ENCODE data around the gene SIRT4.

SIRT4 gene

DNA sequence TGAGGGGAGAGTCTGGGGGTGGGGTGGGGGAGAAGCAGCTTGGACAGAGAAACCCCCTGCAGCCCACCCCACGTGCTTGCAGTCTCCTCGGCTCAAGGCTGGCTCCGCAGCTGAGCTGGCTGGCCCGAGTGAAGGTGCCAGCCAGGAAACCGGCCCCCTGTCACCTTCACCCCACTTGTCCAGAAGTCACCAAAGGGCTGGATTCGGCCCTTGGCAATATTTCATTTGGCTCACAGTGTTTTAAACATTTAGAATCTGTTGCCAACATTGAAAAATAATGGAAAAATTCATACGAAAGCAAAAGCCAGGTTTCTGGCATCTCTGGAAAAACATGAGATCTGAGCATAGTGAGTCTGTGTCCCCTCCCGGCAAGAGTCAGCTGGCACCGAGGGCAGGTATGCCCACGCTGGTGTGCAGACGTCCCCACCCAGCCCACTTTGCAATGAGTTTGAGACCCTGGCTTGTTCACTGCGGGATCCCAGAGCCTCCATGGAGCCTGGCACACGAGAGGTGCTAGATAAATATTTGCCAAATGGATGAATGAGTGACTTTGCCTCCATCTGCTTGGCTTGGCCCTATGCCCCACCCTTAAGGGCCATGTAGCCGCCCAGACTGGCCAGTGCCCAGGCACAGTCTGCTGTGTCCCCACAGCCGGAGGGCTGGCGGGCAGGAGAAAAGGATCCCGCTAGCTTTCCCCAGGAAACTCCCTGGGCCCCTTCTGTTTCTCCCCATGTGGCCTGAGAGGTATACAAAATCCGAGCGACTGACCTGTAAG, 48.6 kb downstream of the SIRT4 start:
- ChIA-PET POLR2A (interaction anchor here (1.1 kb wide), 1 partner anchor 87 kb away, joined by 3 read pairs; the partner anchor contains the start of gene COX6A1), CTCF (no interaction called here)
- TF ChIP-seq BHLHE40 (IDR thresholded peaks at IDR 0.05; ENCODE audit: borderline replicate concordance) = no peak
- no peak for TF ChIP-seq SP1 (IDR thresholded peaks at IDR 0.05)
- no peak for DNase-seq (ENCODE audit: extremely low spot score)

DNA sequence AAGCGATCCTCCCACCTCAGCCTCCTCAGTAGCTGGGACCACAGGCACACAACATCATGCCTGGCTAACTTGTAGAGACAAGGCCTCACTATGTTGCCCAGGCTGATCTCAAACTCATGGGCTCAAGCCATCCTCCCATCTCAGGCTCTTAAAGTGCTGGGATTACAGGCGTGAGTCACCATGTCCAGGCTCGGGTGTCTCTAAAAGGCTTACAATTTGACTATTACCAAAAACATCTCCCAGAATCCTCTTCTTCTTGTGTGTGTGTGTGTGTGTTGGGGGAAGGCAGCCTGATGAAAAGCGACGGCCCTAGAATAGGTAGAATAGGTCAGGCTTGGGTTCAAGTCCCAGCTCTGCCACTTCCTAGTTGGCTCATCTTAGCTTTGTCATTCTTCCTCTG, 50.0 kb downstream of the SIRT4 start:
- TF ChIP-seq SUZ12 (IDR thresholded peaks at IDR 0.05) = no peak
- TF ChIP-seq LEF1 (IDR thresholded peaks at IDR 0.05; ENCODE audit: borderline replicate concordance) = no peak
- TF ChIP-seq FOXA1 (IDR thresholded peaks at IDR 0.05) = no peak
- TF ChIP-seq ZNF384 (IDR thresholded peaks at IDR 0.05) = no peak
- TF ChIP-seq ELF4 (IDR thresholded peaks at IDR 0.05) = no peak
- no peak for TF ChIP-seq BHLHE40 (IDR thresholded peaks at IDR 0.05; ENCODE audit: borderline replicate concordance)
- no peak for TF ChIP-seq L3MBTL2 (conservative IDR thresholded peaks at IDR 0.05)
- TF ChIP-seq ARNT (IDR thresholded peaks at IDR 0.05) = no peak
- TF ChIP-seq FOXM1 (IDR thresholded peaks at IDR 0.05; ENCODE audit: borderline replicate concordance) = no peak
- no peak for TF ChIP-seq FOXK2 (IDR thresholded peaks at IDR 0.05)
- TF ChIP-seq CTBP1 (IDR thresholded peaks at IDR 0.05; ENCODE audit: borderline replicate concordance) = no peak
- TF ChIP-seq SP1 (IDR thresholded peaks at IDR 0.05) = no peak
- no peak for TF ChIP-seq HDGF (IDR thresholded peaks at IDR 0.05; ENCODE audit: borderline replicate concordance)
- no peak for TF ChIP-seq TARDBP (IDR thresholded peaks at IDR 0.05)
- POLR2A ChIA-PET = interaction anchor here (0.9 kb wide), 1 partner anchor 86 kb away, joined by 3 read pairs; the partner anchor contains the start of gene COX6A1
- DNase-seq (ENCODE audit: extremely low spot score) = no peak
- CTCF ChIA-PET = interaction anchor here (1.3 kb wide), 1 partner anchor 15 kb away, joined by 4 read pairs; no protein-coding TSS in a partner anchor

DNA sequence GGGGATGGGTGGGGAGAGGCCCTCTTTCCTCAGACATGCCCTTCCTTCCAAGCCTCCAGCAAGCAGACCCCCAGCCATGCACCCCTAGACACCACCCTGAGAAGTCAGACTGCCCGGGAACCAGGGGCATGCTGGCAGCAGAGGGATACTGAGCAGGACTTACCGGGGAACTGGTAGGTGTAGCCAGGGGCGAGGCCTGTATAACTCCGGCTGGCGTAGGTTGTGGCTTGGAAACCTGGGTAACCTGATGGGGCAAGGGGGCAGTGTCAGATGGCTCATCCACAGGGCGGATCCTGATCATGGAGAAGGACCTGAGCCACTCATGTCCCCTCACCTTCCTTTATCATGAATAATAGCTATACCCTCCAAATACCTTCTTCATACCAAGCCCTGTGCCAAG, 51.0 kb downstream of the SIRT4 start:
- CTCF ChIA-PET = no interaction called here
- POLR2A ChIA-PET = interaction anchor here (1.2 kb wide), 1 partner anchor 14 kb away, joined by 3 read pairs; no protein-coding TSS in a partner anchor
- DNase-seq (ENCODE audit: extremely low spot score) = no peak
- TF ChIP-seq FOXA1 (IDR thresholded peaks at IDR 0.05) = no peak
- TF ChIP-seq HDGF (IDR thresholded peaks at IDR 0.05; ENCODE audit: borderline replicate concordance) = no peak

DNA sequence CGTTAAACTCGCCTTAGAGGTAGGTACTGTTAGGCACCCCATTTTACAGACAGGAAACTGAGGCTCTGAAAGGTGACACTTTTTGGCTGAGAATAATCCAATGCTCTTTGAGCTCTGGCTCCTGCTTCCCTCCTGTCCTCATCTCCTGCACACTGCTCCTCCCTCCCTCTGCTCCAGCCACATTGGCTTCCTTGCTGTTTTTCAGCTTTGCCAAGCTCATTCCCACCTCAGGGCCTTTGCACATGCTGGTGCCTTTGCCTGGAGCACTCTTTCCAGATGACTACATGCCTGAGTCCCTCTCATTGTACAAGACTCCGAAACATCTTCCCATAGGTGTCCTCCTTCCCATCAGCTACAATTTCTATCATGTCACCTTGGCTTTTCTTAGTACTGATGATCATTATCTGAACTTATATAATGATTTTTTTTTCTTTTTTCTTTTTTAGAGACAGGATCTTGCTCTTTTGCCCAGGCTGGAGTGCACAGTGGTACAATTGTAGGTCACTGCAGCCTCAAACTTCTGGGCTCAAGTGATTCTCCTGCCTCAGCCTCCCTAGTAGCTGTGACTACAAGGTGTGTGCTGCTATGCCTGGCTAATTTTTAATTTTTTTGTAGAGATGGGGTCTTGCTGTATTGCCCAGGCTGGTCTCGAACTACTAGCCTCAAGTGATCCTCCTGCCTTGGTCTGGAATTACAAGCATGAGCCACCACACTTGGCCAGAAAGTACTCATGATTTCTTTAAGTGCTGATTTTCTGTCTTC, 51.6 kb downstream of the SIRT4 start:
- DNase-seq (ENCODE audit: extremely low spot score) = no peak
- no peak for TF ChIP-seq L3MBTL2 (conservative IDR thresholded peaks at IDR 0.05)
- no peak for TF ChIP-seq FOXA1 (IDR thresholded peaks at IDR 0.05)
- TF ChIP-seq ARNT (IDR thresholded peaks at IDR 0.05) = no peak
- no peak for TF ChIP-seq FOXM1 (IDR thresholded peaks at IDR 0.05; ENCODE audit: borderline replicate concordance)
- TF ChIP-seq FOXK2 (IDR thresholded peaks at IDR 0.05) = no peak
- no peak for TF ChIP-seq BHLHE40 (IDR thresholded peaks at IDR 0.05; ENCODE audit: borderline replicate concordance)
- TF ChIP-seq, protein P1, sequence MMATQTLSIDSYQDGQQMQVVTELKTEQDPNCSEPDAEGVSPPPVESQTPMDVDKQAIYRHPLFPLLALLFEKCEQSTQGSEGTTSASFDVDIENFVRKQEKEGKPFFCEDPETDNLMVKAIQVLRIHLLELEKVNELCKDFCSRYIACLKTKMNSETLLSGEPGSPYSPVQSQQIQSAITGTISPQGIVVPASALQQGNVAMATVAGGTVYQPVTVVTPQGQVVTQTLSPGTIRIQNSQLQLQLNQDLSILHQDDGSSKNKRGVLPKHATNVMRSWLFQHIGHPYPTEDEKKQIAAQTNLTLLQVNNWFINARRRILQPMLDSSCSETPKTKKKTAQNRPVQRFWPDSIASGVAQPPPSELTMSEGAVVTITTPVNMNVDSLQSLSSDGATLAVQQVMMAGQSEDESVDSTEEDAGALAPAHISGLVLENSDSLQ (IDR thresholded peaks at IDR 0.05) = no peak
- TF ChIP-seq HDGF (IDR thresholded peaks at IDR 0.05; ENCODE audit: borderline replicate concordance) = no peak
- no peak for TF ChIP-seq NFRKB (IDR thresholded peaks at IDR 0.05)
- TF ChIP-seq CTBP1 (IDR thresholded peaks at IDR 0.05; ENCODE audit: borderline replicate concordance) = no peak
- no peak for TF ChIP-seq ELF4 (IDR thresholded peaks at IDR 0.05)
- TF ChIP-seq ZNF384 (IDR thresholded peaks at IDR 0.05) = no peak
- no peak for TF ChIP-seq TARDBP (IDR thresholded peaks at IDR 0.05)
- no peak for TF ChIP-seq LEF1 (IDR thresholded peaks at IDR 0.05; ENCODE audit: borderline replicate concordance)
- TF ChIP-seq SUZ12 (IDR thresholded peaks at IDR 0.05) = no peak
- POLR2A ChIA-PET = interaction anchor here (1.2 kb wide), 1 partner anchor 14 kb away, joined by 3 read pairs; no protein-coding TSS in a partner anchor
- CTCF ChIA-PET = interaction anchor here (0.8 kb wide), 1 partner anchor 82 kb away, joined by 4 read pairs; no protein-coding TSS in a partner anchor

DNA sequence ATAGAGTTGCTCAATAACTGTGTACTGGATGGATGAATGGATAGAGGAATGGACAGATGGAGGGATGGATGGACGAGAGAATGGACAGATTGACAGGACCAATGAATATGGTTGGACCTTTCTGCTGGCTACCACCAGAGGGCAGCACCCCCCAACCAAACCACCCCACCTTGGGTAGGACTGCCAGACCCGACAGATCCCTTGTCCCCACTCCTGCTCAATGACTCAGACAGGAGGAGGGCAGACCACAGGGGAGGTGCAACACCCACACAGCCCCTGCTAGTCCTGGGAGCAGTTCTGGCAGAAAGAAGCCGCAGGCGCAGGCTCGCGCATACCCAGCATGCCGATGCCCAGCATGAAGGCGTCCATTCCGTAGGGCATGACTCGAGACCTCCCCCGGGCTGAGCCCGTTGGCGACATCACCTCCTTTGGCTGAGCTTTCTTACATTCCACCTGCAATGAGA, 54.5 kb downstream of the SIRT4 start:
- TF ChIP-seq ARNT (IDR thresholded peaks at IDR 0.05) = no peak
- TF ChIP-seq LEF1 (IDR thresholded peaks at IDR 0.05; ENCODE audit: borderline replicate concordance) = no peak
- TF ChIP-seq BHLHE40 (IDR thresholded peaks at IDR 0.05; ENCODE audit: borderline replicate concordance) = no peak
- no peak for TF ChIP-seq ZNF384 (IDR thresholded peaks at IDR 0.05)
- TF ChIP-seq NFRKB (IDR thresholded peaks at IDR 0.05) = no peak
- TF ChIP-seq, protein P1 (IDR thresholded peaks at IDR 0.05) = peak; percentile 88
- POLR2A ChIA-PET = no interaction called here
- peak; percentile 87 for DNase-seq (ENCODE audit: extremely low spot score)
- CTCF ChIA-PET = interaction anchor here (0.7 to 1.2 kb wide), 3 partner anchors 11 to 73 kb away, joined by 3 to 11 read pairs (median 5); no protein-coding TSS in a partner anchor

DNA sequence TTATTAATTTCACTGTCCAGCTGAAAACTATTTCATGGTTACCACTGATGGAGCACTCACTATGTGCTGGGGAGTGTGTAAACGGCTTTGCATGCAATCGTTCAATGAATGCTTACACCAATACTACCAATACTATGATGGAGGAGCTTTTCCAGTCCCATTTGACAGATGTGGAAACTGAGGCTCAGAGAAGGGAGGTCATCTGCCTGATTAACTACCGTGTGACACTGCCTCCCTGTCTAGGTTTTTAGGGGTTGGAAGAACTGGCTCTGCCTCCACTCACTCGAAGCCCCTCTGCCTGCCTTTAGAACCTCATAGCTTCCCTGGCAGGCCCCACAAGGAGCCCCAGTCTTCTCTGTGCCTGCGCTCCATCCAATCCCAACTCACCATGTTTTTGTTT, 55.0 kb downstream of the SIRT4 start:
- no peak for DNase-seq (ENCODE audit: extremely low spot score)
- CTCF ChIA-PET = interaction anchor here (0.6 to 1.2 kb wide), 5 partner anchors 10 to 73 kb away, joined by 3 to 11 read pairs (median 3); partner anchors contain the start of gene PLA2G1B
- POLR2A ChIA-PET = no interaction called here
- no peak for TF ChIP-seq SP1 (IDR thresholded peaks at IDR 0.05)
- no peak for TF ChIP-seq FOXM1 (IDR thresholded peaks at IDR 0.05; ENCODE audit: borderline replicate concordance)

Measured in HEK293T (cell line).